HG02981 (cell line): ENCODE results near the gene FEM1C.

Experiments
- ATAC-seq: cut with Tn5 transposase; IDR thresholded peaks from one replicate; pipeline ENCODE4 v1.9.1; 2021; ENCODE audit warnings: mild to moderate bottlenecking, moderate library complexity; ENCODE audit not compliant: unreplicated experiment

Gene FEM1C, protein sequence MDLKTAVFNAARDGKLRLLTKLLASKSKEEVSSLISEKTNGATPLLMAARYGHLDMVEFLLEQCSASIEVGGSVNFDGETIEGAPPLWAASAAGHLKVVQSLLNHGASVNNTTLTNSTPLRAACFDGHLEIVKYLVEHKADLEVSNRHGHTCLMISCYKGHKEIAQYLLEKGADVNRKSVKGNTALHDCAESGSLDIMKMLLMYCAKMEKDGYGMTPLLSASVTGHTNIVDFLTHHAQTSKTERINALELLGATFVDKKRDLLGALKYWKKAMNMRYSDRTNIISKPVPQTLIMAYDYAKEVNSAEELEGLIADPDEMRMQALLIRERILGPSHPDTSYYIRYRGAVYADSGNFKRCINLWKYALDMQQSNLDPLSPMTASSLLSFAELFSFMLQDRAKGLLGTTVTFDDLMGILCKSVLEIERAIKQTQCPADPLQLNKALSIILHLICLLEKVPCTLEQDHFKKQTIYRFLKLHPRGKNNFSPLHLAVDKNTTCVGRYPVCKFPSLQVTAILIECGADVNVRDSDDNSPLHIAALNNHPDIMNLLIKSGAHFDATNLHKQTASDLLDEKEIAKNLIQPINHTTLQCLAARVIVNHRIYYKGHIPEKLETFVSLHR

DNA sequence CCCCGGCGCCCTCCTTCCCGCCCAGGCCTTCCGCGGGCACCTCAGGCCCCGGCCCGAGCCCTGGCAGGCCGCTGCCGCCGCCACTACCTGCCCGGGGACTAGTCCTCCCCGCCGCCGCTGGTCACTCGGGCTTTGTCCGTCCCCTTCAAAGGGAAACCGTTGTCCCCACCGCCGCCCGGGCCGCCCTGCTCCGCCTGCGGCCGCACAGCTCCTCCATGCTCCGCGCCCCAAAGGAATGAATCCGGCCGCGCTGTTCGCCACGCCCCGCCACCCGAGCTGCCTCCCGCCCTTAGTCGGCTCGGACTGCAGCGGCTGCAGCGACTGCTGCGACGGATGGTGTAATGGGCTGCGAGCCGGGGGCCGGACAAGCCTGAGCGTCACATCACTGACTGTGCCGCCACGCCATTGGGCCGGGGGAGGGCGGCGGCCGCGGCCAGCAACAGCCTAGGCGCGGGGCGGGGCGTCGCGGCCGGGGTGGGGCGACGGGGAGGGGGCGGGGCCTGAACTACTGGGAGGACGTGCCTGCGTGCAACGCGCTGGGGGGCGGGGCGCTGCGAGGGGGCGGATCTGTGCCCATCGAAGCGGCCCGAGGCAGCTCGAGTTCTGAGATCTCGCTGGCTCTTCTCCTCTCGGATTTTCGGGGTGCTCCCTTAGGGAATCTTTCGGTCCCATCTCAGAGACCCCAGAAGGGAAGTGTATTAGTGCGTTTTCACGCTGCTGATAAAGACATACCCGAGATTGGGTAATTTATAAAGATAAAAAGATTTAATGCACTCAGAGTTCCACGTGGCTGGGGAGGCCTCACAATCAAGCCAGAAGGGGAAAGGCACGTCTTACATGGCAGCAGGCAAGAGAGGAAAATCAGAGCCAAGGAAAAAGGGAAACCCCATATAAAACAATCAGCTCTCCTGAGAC is at the start of gene FEM1C:
Gene FEM1C, minus strand, starts transcription at position 340 of the 915 bp plus-strand sequence. CDS start 1,282 bp downstream, outside the sequence.
- ATAC-seq, result peak; percentile 96

DNA sequence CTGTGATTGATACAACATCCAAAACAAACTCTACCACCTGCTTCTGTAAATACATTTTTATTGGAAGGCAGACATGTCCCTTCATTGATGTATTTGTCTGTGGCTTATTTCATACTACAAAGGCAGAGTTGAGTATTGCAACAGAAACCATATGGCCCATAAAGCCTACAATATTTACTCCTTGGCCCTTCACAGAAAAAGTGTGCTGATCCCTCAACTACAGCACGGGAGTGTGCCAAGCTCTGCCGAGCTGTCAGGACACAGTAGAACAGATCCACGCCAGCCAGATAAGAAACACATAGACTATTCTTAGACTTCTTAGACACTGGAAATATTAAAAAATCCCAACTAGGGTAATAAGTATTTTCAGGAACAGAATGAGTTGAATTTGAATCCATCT is 44.5 kb upstream of the FEM1C start:
- no peak for ATAC-seq

GRCh38 chr5:115588640-115589039 is 44.1 kb upstream of the FEM1C start:
- no peak for ATAC-seq

DNA sequence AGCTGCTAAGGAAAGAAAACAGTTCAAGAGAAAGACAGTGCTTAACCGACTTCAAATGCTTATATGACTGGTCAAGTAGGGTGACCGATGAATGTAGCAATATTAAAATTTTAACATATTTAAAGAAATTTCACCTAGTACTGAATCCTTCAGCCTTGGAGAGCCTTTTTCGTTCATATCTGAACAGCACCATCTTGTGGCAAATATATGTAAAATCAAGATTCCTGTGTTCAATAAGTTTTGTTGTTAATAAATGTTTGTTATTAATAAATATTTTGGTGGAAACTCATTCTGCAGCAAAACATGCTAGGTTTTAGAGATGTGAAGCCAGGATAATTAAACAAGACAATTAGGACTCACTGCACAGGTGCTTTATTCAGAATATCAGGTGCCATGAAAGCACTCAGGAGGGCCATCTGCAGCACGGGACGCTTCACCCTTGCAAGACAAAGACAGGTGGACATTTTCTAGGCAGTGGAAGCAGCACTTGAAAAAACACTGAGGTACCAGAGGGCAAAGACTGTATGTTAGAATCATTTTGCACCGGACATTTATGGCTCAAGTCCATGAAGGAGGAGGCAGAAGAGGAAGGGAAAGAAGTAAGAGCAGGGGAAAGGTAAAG is 42.1 kb upstream of the FEM1C start:
- peak; percentile 44 for ATAC-seq

GRCh38 chr5:115585265-115585664 is 40.7 kb upstream of the FEM1C start:
- ATAC-seq, result no peak

GRCh38 chr5:115584501-115584900 is 39.9 kb upstream of the FEM1C start:
- ATAC-seq, result no peak

DNA sequence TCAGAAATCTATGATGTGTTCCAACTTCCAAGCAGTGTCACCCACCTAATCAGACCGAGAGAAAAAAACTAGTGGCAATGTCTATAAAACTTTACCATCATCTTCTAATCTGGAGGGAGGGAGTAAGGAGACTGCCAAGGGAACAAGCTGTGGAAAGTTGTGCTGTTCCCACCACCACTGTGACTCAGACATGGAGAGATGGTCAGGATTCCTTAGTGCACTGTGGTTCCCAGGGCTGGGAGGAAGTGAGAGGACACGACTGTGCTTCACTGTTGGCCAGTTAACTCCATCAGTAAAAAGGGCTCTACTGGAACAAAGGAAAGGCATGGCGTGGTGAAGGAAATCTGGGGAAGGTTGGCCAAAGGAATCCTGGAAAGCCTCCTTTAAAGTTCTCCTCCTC is 38.9 kb upstream of the FEM1C start:
- ATAC-seq, result no peak

- ATAC-seq, result no peak
These were observed 36.4 kb upstream of the FEM1C start for GRCh38 chr5:115580941-115581340.

- peak; percentile 58 for ATAC-seq
These were observed 35.2 kb upstream of the FEM1C start for GRCh38 chr5:115579747-115580173.

DNA sequence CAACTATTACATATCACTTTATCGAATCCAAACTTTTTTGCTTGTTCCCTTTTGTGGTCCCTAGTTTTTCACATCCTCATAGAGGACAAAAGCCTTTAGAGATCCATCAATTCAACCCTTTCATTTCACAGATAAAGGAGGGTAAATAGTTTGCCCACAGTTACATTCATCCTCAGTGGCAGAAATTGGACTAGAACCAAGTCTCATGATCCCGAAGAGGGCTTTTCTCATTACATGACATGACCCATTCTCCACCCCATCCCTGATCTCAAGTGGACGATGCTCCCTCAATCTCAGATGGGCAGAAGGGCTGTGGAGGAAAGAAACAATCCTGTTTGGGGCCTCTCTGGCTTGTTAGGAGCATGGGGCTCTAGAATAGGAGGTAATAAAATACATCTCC is 34.6 kb upstream of the FEM1C start:
- peak; percentile 1 for ATAC-seq

DNA sequence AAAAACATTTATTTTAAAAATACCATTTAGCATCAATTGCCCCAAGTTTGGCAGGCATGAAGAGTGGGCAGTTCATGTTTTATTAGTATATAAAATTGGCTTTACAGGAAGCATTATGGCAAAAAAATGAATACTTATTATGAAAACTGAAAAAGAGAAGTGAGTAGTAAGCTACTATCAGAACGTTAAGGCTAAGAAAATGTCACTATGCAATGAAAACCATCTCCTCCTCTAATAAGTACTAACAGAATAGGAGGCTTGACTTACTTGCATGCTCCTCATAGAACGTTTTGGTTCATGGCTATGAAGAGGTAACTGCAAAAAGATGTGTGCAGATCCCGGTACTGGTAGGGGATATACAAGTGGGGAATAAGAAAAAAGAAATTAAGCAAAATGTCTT is 34.1 kb upstream of the FEM1C start:
- peak; percentile 54 for ATAC-seq

- ATAC-seq, result no peak
These were observed 33.2 kb upstream of the FEM1C start for GRCh38 chr5:115577741-115578140.

DNA sequence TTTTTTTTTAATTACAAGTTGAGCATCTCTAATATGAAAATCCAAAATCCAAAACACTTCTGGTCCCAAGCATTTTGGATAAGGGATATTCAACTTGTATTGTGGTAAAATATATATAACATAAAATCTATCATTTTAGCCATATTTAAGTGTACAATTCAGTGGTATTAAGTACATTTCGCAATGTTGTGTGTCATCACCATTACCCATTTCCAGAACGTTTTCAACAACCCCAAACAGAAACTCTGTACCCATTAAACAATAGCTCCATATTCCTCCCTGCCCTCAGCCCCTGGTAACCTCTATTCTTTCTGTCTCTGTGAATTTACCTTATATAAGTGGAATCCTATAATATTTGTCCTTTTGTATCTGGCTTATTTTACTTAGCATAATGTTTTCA is 32.8 kb upstream of the FEM1C start:
- no peak for ATAC-seq

DNA sequence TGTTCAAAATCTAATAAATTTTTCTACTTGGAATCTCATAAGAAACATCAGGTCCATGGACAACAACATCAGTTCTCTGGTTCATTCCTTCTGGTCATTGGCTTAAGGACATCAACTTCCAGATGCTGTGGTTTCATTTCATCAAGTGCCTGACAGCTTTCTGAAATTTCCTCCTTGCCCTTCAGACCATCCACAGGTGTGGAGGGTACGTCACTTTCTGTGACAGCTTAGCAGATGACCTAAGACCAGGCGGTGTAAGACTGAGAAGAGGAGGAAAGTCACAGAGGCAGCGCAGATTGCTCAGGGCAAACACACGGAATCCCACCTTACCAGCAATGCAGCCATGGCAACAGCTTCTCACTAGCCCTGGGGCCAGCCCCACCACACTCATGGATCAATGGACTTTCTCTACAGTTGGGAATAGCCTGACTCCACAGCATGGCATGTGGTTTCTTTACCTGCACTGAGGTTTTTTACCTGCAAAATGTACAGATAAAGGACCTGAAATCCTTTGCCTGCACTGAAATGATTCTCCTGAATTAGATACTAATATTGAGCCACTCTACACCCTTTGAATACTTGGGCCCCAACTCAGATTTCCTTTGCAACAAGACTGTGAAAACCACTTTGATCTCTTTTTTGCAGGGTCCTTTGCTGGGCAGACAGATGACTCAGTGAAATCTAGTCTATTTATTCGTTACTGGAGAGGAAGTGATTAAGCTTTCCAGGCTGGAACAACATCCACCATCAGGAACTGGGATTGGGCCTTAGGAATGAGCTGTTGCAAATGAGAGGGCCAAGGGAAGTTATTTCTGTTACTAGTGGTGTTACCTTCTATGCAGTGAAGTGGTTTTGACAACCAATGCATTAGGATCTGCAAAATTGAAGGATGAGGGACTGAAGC is 30.8 kb upstream of the FEM1C start:
- ATAC-seq, result peak; percentile 34

- ATAC-seq, result no peak
These were observed 28.6 kb upstream of the FEM1C start for GRCh38 chr5:115573133-115573532.

- ATAC-seq, result no peak
These were observed 26.9 kb upstream of the FEM1C start for GRCh38 chr5:115571441-115571878.

GRCh38 chr5:115568668-115569067 is 24.1 kb upstream of the FEM1C start:
- ATAC-seq, result no peak

DNA sequence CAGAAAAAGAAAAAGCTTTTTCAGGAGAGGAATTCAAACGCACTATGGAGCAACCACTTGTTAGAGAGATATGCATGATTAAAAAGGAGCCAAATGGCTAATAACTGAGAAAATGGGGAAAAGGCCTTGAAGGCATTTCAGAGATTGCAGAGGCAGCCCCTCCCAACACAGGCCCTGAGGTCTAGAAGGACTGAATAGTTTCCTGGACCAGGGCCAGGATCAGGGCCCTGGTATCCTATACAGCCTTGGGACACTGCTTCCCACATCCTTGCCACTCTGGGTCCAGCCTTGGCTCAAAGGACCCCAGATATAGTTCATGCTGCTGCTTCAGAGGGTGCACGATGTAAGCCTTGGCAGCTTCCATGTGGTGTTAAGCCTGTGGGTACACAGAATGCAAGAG is 20.7 kb upstream of the FEM1C start:
- ATAC-seq, result no peak

- no peak for ATAC-seq
These were observed 16.6 kb upstream of the FEM1C start for GRCh38 chr5:115561176-115561575.

GRCh38 chr5:115559524-115559923 is 14.9 kb upstream of the FEM1C start:
- ATAC-seq, result no peak
